Astrocyte (in vitro differentiated cells and primary cell): ENCODE data around the gene E2F1.

Source experiments
- CTCF ChIP-seq: IDR thresholded peaks from 2 replicates; pipeline ENCODE4 v1.5.1; 2011; ENCODE audit warnings: low read depth, mild to moderate bottlenecking, inconsistent platforms, low read length, moderate library complexity; ENCODE audit not compliant: insufficient read depth
- EZH2 ChIP-seq: IDR thresholded peaks from 2 replicates; pipeline ENCODE4 v1.6.1; 2012; ENCODE audit warnings: mild to moderate bottlenecking, low read length, inconsistent platforms; ENCODE audit not compliant: insufficient read depth

- TF ChIP-seq CTCF (no peak), EZH2 (no peak)
These were observed 47.7 kb upstream of the E2F1 start for GRCh38 chr20:33733654-33734576.
